NCI-H2081 treated with DMSO at 0.1 percent for 48 hours (cell line): ENCODE data around the gene AP3S1.

Experiments used
- DNase-seq: peaks from one replicate; lab custom pipeline; 2025; lab: John Stamatoyannopoulos, UW

Gene AP3S1

GRCh38 chr5:115940080-115940810, 98.5 kb downstream of the AP3S1 start:
- no peak for DNase-seq

DNA sequence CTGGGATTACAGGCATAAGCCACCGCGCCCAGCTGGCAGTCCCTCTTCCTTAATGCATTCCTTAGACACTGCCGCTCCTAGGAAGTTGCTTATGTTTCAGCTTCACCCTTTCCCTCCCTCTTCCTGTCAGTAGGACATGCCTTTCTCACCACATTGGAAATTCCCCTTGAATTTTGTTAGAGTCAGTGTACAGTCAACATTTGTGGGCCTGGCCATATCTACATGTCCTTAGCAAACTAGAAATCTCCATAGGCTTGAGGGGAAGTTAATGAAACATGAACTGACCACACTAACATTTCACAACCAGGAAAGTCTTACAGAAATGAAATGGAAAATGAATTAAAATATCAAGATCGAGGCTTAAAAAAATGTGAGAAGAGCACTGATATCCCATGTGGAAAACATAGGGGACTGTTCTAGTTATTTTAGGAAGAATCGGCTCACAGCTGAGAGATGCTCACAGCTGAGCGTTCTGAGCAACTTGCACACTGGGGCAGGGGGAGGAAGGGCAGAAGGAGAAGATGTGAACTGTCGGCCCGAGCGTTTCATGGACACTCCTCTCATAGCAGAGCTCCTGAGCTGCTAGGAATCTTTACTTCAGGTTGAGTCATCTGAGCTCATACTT, 99.4 kb downstream of the AP3S1 start:
- DNase-seq: no peak

- no peak for DNase-seq
Observed at GRCh38 chr5:115944501-115944900, 102.8 kb downstream of the AP3S1 start.

DNA sequence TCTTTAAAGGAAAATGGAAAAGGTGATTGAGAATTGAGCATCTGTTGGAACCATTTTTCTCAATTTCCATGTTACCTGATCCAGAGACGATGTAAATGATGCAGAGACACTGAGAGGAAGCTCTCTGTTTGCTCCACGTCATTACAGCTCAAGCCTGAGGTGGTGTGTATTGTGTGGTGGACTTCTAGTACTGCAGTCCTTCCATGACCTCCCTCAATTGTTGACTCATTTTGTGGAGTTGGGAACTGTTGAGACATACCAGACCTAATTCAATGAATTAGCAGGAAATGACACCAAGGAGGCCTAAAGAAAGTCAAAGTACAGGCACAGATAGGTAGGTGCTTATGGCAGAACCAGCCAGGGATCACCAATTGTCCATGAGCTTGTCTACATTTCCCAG, 104.9 kb downstream of the AP3S1 start:
- DNase-seq: no peak

GRCh38 chr5:115947260-115947659, 105.5 kb downstream of the AP3S1 start:
- no peak for DNase-seq

- no peak for DNase-seq
Observed at GRCh38 chr5:115948091-115948534, 106.4 kb downstream of the AP3S1 start.

GRCh38 chr5:115949096-115949495, 107.4 kb downstream of the AP3S1 start:
- DNase-seq: no peak

- no peak for DNase-seq
Observed at GRCh38 chr5:115952588-115952987, 110.9 kb downstream of the AP3S1 start.

DNA sequence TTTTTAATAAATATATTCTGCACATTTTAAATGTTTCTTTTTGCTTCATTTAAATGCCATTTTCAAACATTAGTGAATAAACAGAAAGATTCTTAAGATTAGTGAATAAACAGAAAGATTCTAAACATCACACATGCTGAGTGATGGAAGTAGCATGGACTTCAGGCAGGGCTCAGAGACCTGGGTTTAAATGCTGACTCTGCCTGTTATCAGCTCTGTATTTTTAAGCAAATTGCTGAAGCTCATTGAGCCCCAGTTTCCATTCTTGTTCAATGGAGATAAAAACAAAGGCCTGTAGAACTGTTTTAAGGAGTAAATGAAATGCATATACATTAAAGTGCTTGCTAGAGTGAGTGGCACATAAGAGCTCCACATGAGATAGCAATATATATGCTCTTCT, 112.4 kb downstream of the AP3S1 start:
- DNase-seq: no peak

GRCh38 chr5:115956957-115957356, 115.2 kb downstream of the AP3S1 start:
- no peak for DNase-seq

DNA sequence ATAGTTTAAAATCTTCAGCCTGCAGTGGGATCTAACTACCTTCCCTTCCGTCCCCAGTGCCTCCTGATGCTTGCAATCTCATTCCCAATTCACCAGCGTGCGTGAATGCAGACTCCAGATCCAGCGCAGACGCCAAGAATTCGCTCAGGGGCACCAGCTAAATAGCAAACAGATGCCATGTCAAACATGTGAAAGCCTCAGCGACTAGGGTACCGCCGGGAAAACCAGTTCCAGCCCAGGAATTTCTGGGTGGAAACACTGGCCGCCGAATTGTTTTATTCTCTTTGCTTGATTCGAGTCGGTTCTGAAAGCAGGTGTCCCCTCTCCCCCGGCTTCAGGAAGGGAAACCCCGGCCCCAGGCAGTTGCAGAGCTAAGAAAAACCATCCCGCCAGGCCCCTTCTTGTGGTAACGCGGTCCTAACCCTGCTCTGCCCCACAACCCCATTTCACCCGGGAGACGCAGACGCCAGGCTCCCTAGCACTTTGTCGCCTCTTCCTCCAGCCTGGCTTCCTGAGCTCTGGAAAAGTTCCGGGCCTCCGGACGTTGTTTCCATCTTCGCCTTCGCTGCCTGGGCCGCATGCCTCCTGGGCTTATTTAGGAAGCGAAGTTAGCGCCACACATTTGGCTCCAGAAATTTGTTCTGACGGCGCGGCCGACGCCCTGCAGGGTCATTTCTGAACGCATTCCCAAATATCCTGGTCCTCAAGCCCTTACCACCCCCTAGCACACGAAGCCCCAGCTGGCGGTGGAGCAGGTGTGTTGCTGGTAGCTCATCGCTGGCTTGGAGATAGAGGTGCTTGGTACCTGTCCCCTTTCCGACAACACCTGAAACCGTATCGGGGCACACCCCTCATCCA, 119.9 kb downstream of the AP3S1 start:
- DNase-seq: no peak

DNA sequence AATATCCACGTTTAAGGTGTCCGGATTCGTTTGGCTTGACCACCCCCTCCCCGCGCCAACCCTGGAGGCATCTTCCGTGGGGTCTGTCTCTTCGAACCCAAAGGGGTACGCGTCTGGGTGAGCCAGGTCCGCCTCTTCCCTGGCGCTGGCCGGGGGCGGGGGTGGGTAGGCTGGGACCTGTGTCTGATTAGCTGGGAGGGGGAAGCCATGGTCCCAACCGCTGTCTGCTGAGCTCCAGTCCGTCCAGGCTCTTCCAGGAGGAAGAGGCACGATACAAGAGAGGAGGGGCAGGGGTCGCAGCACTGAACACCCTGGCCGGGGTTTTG, 120.5 kb downstream of the AP3S1 start, which contains the start of gene LVRN:
LVRN (plus strand) TSS at position 237 of the 326 bp plus-strand sequence. CDS start 143 bp downstream, outside the sequence.
- DNase-seq: no peak

DNA sequence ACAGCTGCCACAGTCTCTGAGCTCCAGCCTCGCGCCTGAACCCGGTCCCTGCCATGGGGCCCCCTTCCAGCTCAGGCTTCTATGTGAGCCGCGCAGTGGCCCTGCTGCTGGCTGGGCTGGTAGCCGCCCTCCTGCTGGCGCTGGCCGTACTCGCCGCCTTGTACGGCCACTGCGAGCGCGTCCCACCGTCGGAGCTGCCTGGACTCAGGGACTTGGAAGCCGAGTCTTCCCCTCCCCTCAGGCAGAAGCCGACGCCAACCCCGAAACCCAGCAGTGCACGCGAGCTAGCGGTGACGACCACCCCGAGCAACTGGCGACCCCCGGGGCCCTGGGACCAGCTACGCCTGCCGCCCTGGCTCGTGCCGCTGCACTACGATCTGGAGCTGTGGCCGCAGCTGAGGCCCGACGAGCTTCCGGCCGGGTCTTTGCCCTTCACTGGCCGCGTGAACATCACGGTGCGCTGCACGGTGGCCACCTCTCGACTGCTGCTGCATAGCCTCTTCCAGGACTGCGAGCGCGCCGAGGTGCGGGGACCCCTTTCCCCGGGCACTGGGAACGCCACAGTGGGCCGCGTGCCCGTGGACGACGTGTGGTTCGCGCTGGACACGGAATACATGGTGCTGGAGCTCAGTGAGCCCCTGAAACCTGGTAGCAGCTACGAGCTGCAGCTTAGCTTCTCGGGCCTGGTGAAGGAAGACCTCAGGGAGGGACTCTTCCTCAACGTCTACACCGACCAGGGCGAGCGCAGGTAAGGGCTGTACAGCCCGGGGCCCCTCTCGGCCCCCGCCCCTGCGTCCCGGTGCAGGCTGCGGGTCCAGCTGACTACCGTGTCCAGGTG, 121.0 kb downstream of the AP3S1 start:
- no peak for DNase-seq

DNA sequence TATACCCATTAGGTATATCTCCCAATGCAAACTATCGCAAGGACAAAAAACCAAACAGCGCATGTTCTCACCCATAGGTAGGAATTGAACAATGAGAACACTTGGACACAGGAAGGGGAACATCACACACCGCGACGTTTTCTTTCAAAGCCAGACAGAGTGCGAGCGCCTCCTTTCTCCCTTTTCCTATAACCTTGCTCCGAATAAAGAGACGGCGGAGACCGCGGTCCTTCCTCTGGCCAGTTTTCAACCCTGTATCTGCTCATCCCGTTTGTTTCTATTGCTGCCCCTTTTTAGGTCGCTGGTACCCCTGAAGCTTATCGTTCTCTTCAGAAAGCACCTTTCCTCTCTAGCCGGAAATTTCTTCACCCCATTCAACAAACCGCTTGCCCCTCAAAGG, 121.8 kb downstream of the AP3S1 start:
- no peak for DNase-seq
